SKM-1 (cell line): ENCODE data around the gene TLDC2.

Source experiments
- DNase-seq: peaks from one replicate; lab custom pipeline; 2025; ENCODE audit not compliant: unreplicated experiment; lab: John Stamatoyannopoulos, UW

TLDC2 gene

GRCh38 chr20:36849333-36850065, 26.4 kb upstream of the TLDC2 start:
- no peak for DNase-seq

GRCh38 chr20:36850759-36851158, 25.2 kb upstream of the TLDC2 start:
- no peak for DNase-seq

- no peak for DNase-seq
These were observed 24.4 kb upstream of the TLDC2 start for GRCh38 chr20:36851490-36851889.

- no peak for DNase-seq
These were observed 23.8 kb upstream of the TLDC2 start for GRCh38 chr20:36852187-36852586.

GRCh38 chr20:36854348-36855240, 21.3 kb upstream of the TLDC2 start:
- no peak for DNase-seq

GRCh38 chr20:36855241-36855657, 20.7 kb upstream of the TLDC2 start:
- no peak for DNase-seq

GRCh38 chr20:36856195-36856594, 19.7 kb upstream of the TLDC2 start:
- no peak for DNase-seq

- no peak for DNase-seq
These were observed 19.0 kb upstream of the TLDC2 start for GRCh38 chr20:36856691-36857635.

GRCh38 chr20:36859282-36859555, 16.7 kb upstream of the TLDC2 start:
- no peak for DNase-seq

GRCh38 chr20:36859700-36860330, 16.1 kb upstream of the TLDC2 start:
- no peak for DNase-seq

- DNase-seq, result no peak
These were observed 15.6 kb upstream of the TLDC2 start for GRCh38 chr20:36860339-36860738.

GRCh38 chr20:36860811-36861624, 14.9 kb upstream of the TLDC2 start:
- DNase-seq, result no peak

GRCh38 chr20:36861625-36861874, 14.4 kb upstream of the TLDC2 start:
- no peak for DNase-seq

- no peak for DNase-seq
These were observed 13.8 kb upstream of the TLDC2 start for GRCh38 chr20:36861875-36862801.

- DNase-seq, result no peak
These were observed 12.9 kb upstream of the TLDC2 start for GRCh38 chr20:36862857-36863668.

- no peak for DNase-seq
These were observed 10.7 kb upstream of the TLDC2 start for GRCh38 chr20:36865076-36865860.

GRCh38 chr20:36865861-36866149, 10.1 kb upstream of the TLDC2 start:
- DNase-seq, result no peak

GRCh38 chr20:36866164-36866563, 9.8 kb upstream of the TLDC2 start:
- DNase-seq, result no peak
